CD4-positive, CD25-positive, alpha-beta regulatory T cell (primary cell): ENCODE results near the gene ZMAT3. TPM values are rescaled to one million over a fixed set of nuclear protein-coding genes. Genes with fewer than 3 reads are reported as not detected.
A peak's percentile ranks its signal among the peaks of the same experiment; 100 is the strongest.

ENCODE experiments used
- ATAC-seq, 2 donors: fragments of 150-1000 bp; cut with Tn5 transposase; one replicate each; pipeline ENCODE4 v1.10.0; 2021; ENCODE audit warnings: low read depth in 2 of 2, moderate number of reproducible peaks in 2 of 2, moderate library complexity in 1 of 2
- DNase-seq, 3 donors: peaks; one replicate each; pipeline versions ENCODE4 v3.0.0 to v3.0.0-alpha.2; 2012 to 2022; ENCODE audit warnings: mixed read lengths in 1 of 3
- H3K27ac ChIP-seq: one replicate; pipeline ENCODE4 v1.7.0; 2013; ENCODE audit warnings: mild to moderate bottlenecking, low read length; ENCODE audit not compliant: insufficient read depth, poor library complexity, severe bottlenecking
- H3K27me3 ChIP-seq: one replicate; pipeline ENCODE4 v1.7.0; 2013; ENCODE audit warnings: low read length; ENCODE audit not compliant: control insufficient read depth, insufficient read depth
- H3K36me3 ChIP-seq: one replicate; pipeline ENCODE4 v1.7.0; 2013; ENCODE audit warnings: mild to moderate bottlenecking, low read length, moderate library complexity; ENCODE audit not compliant: control insufficient read depth, insufficient read depth
- H3K4me1 ChIP-seq: 2 replicates; pipeline ENCODE4 v1.7.0; 2013; ENCODE audit warnings: mild to moderate bottlenecking, low read length; ENCODE audit not compliant: insufficient read depth, control insufficient read depth, poor library complexity, severe bottlenecking
- H3K4me3 ChIP-seq: one replicate; pipeline ENCODE4 v1.7.0; 2013; ENCODE audit warnings: low read depth, mild to moderate bottlenecking, low read length, moderate library complexity
- H3K9me3 ChIP-seq, 2 experiments: 1 replicate in 1 of 2; 2 replicates in 1 of 2; pipeline ENCODE4 v1.7.0; 2013; ENCODE audit warnings: low read length in 2 of 2, mild to moderate bottlenecking in 1 of 2, moderate library complexity in 1 of 2; ENCODE audit not compliant: control insufficient read depth in 2 of 2
- H3K27ac Mint-ChIP-seq, 3 donors: one replicate each; pipeline ENCODE4 v1.8.0; 2020 to 2022; ENCODE audit warnings: mild to moderate bottlenecking in 3 of 3, mixed read lengths in 3 of 3, moderate library complexity in 2 of 3
- H3K27me3 Mint-ChIP-seq: one replicate; pipeline ENCODE4 v1.8.0; 2022; ENCODE audit warnings: mild to moderate bottlenecking, mixed read lengths
- H3K36me3 Mint-ChIP-seq: one replicate; pipeline ENCODE4 v1.8.0; 2020; ENCODE audit warnings: mixed read lengths
- H3K4me1 Mint-ChIP-seq, 4 donors: one replicate each; pipeline ENCODE4 v1.8.0; 2020 to 2022; ENCODE audit warnings: mixed read lengths in 4 of 4, mild to moderate bottlenecking in 1 of 4
- H3K4me3 Mint-ChIP-seq, 4 donors: one replicate each; pipeline ENCODE4 v1.8.0; 2020 to 2022; ENCODE audit warnings: mild to moderate bottlenecking in 4 of 4, mixed read lengths in 4 of 4, moderate library complexity in 3 of 4
- H3K9me3 Mint-ChIP-seq, 7 donors: one replicate each; pipeline ENCODE4 v1.8.0; 2020 to 2022; ENCODE audit warnings: mixed read lengths in 7 of 7, mild to moderate bottlenecking in 3 of 7, moderate library complexity in 2 of 7
- polyA plus RNA-seq, 4 donors: library from polyadenylated mRNA; unstranded; fragments of 300-500 nt; fragmentation: Illumina TruSeq; gene quantifications; one replicate each; pipeline ENCODE4 v1.2.3, GENCODE V29; 2021
- total RNA-seq: library from RNA; stranded (reverse); gene quantifications from one replicate; pipeline ENCODE4 v1.2.3, GENCODE V29; 2022

The ZMAT3 gene
- total and polyA plus RNA-seq, 5 donors from 2014 or later, result 10.1 to 18.1 (median 15.7) TPM

- Histone ChIP-seq H3K4me1 (peaks cover 16% of the 10 kb centered on the region), H3K4me3 (no peak overlapping the region), H3K27ac (no peak overlapping the region), H3K36me3 (no peaks in the 10 kb centered on the region), H3K27me3 (no peaks in the 10 kb centered on the region), H3K9me3 (no peaks in the 10 kb centered on the region)
- Mint-ChIP-seq H3K9me3 (peaks cover 0 to 2% (median 0%) of the 10 kb centered on the region in 7 donors), H3K4me3 (no peak overlapping the region), H3K4me1 (peaks cover 8 to 26% (median 17%) of the 10 kb centered on the region in 4 donors), H3K36me3 (no peaks in the 10 kb centered on the region), H3K27ac (no peak overlapping the region), H3K27me3 (no peaks in the 10 kb centered on the region)
- no peak for DNase-seq
- no peak for ATAC-seq
Measured at GRCh38 chr3:179079537-179079936, 7.9 kb upstream of the ZMAT3 start.

GRCh38 chr3:179076243-179077027, 4.8 kb upstream of the ZMAT3 start:
- Mint-ChIP-seq H3K36me3 (no peaks in the 10 kb centered on the region), H3K9me3 (peaks cover 0 to 2% (median 0%) of the 10 kb centered on the region in 7 donors), H3K4me3 (no peak overlapping the region), H3K27ac (no peak overlapping the region), H3K27me3 (no peaks in the 10 kb centered on the region), H3K4me1 (peaks cover 0 to 37% (median 18%) of the 10 kb centered on the region in 4 donors)
- H3K27me3 ChIP-seq, result no peaks in the 10 kb centered on the region
- ATAC-seq (no peak), DNase-seq (no peak)
- H3K9me3 ChIP-seq, result no peaks in the 10 kb centered on the region
- peaks cover 21% of the 10 kb centered on the region for H3K4me1 ChIP-seq
- no peaks in the 10 kb centered on the region for H3K36me3 ChIP-seq
- no peak overlapping the region for H3K27ac ChIP-seq
- no peak overlapping the region for H3K4me3 ChIP-seq

GRCh38 chr3:179074656-179075055, 3.0 kb upstream of the ZMAT3 start:
- peak overlapping the region in 2 of 4 donors; percentile 0 to 99 for H3K4me3 Mint-ChIP-seq
- peaks cover 0 to 2% (median 0%) of the 10 kb centered on the region in 7 donors for H3K9me3 Mint-ChIP-seq
- H3K27me3 Mint-ChIP-seq, result no peaks in the 10 kb centered on the region
- H3K4me1 Mint-ChIP-seq, result peaks cover 7 to 46% (median 27%) of the 10 kb centered on the region in 4 donors
- peak overlapping the region in 1 of 3 donors; percentile 69 for H3K27ac Mint-ChIP-seq
- Histone ChIP-seq H3K4me3 (no peak overlapping the region), H3K27me3 (no peaks in the 10 kb centered on the region), H3K9me3 (no peaks in the 10 kb centered on the region), H3K36me3 (no peaks in the 10 kb centered on the region), H3K27ac (no peak overlapping the region), H3K4me1 (peaks cover 32% of the 10 kb centered on the region)
- no peak for ATAC-seq
- H3K36me3 Mint-ChIP-seq, result no peaks in the 10 kb centered on the region
- peak in 1 of 3 donors; percentile 56 for DNase-seq

- Histone ChIP-seq H3K36me3 (no peaks in the 10 kb centered on the region), H3K27ac (no peak overlapping the region), H3K4me1 (peaks cover 36% of the 10 kb centered on the region), H3K27me3 (no peaks in the 10 kb centered on the region), H3K4me3 (no peak overlapping the region), H3K9me3 (no peaks in the 10 kb centered on the region)
- ATAC-seq, result no peak
- H3K4me3 Mint-ChIP-seq, result peak overlapping the region; percentile 4 to 99 (median 52)
- no peaks in the 10 kb centered on the region for H3K9me3 Mint-ChIP-seq
- H3K36me3 Mint-ChIP-seq, result peaks cover 3% of the 10 kb centered on the region
- no peak for DNase-seq
- H3K27me3 Mint-ChIP-seq, result no peaks in the 10 kb centered on the region
- peaks cover 8 to 54% (median 34%) of the 10 kb centered on the region in 4 donors for H3K4me1 Mint-ChIP-seq
- H3K27ac Mint-ChIP-seq, result peak overlapping the region in 2 of 3 donors; percentile 48 to 69
Measured at GRCh38 chr3:179073816-179074215, 2.2 kb upstream of the ZMAT3 start.

DNA sequence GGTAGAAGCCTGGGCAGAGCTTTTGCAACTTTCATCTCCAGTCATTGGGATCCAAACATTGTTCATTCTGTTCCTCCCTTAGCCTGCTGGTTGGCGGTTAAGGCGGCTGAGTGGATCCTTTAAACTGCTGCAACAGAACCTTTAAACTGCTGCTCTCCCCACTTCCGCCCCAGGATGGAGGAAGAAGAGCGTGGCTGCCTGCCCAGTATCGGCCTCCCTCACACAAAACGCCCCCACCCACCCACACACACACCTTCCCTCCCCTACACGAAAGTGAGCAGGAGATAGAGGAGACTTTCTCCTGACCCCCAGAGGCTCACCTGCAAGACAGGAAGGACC, 460 bp upstream of the ZMAT3 start:
- peaks cover 14 to 62% (median 41%) of the 10 kb centered on the region in 4 donors for H3K4me1 Mint-ChIP-seq
- H3K4me3 ChIP-seq, result peak overlapping the region; percentile 87

GRCh38 chr3:179071027-179071322, 634 bp downstream of the ZMAT3 start:
- Histone ChIP-seq H3K9me3 (no peaks in the 10 kb centered on the region), H3K4me3 (peak overlapping the region; percentile 90), H3K4me1 (peaks cover 36% of the 10 kb centered on the region), H3K27me3 (no peaks in the 10 kb centered on the region), H3K36me3 (peaks cover 16% of the 10 kb centered on the region), H3K27ac (peak overlapping the region; percentile 82)
- H3K27ac Mint-ChIP-seq, result peak overlapping the region; percentile 74 to 97 (median 95)
- no peaks in the 10 kb centered on the region for H3K27me3 Mint-ChIP-seq
- H3K9me3 Mint-ChIP-seq, result no peaks in the 10 kb centered on the region
- peak overlapping the region; percentile 95 to 99 (median 98) for H3K4me3 Mint-ChIP-seq
- peaks cover 22% of the 10 kb centered on the region for H3K36me3 Mint-ChIP-seq
- ATAC-seq (no peak), DNase-seq (no peak)
- peaks cover 21 to 64% (median 45%) of the 10 kb centered on the region in 4 donors for H3K4me1 Mint-ChIP-seq

More for the DNA sequence above, 460 bp upstream of the ZMAT3 start:
- Mint-ChIP-seq H3K4me3 (peak overlapping the region; percentile 82 to 99 (median 92)), H3K27me3 (no peaks in the 10 kb centered on the region), H3K9me3 (no peaks in the 10 kb centered on the region), H3K27ac (peak overlapping the region; percentile 74 to 91 (median 89)), H3K36me3 (peaks cover 11% of the 10 kb centered on the region)
- peaks cover 9% of the 10 kb centered on the region for H3K36me3 ChIP-seq
- peak; percentile 29 to 83 (median 55) for DNase-seq
- ATAC-seq, result peak; percentile 62 to 64
- peaks cover 36% of the 10 kb centered on the region for H3K4me1 ChIP-seq
- H3K27me3 ChIP-seq, result no peaks in the 10 kb centered on the region
- H3K9me3 ChIP-seq, result no peaks in the 10 kb centered on the region
- peak overlapping the region; percentile 82 for H3K27ac ChIP-seq

DNA sequence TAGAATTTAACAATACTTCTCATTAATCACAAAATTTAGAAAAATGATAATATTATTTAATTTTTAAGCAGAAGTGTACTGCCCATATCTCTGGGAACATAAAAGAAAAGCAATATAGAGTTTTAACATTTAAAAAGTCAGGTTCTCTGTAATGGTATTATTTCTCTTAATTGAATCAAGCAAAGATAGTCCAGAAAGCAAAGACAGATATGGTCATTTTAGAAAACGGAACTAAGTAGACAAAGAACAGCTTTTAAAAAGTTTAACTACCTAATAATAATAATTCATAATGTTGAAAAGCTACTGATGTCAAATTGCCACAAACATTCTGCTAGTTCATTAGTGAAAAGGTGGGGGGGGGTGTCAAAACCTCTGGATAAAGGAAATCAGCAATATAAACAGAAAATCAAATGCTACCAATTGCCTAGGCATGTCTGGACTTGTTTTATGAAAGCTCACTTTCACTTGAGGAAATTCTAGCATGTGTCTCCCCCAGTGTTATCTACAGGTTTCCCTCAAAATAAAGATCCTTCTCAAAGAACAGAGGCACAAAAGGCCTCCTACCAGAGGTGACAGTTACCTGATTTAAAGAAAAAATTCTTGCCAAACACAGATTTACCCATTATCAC, 1.7 kb downstream of the ZMAT3 start:
- ATAC-seq (no peak), DNase-seq (peak in 1 of 3 donors; percentile 38)
- Mint-ChIP-seq H3K4me1 (peaks cover 23 to 58% (median 44%) of the 10 kb centered on the region in 4 donors), H3K4me3 (peak overlapping the region in 3 of 4 donors; percentile 0 to 76 (median 21)), H3K9me3 (no peaks in the 10 kb centered on the region), H3K36me3 (peaks cover 24% of the 10 kb centered on the region), H3K27ac (no peak overlapping the region), H3K27me3 (no peaks in the 10 kb centered on the region)
- Histone ChIP-seq H3K27me3 (no peaks in the 10 kb centered on the region), H3K4me1 (peaks cover 33% of the 10 kb centered on the region), H3K4me3 (peak overlapping the region; percentile 90), H3K9me3 (no peaks in the 10 kb centered on the region), H3K36me3 (peaks cover 21% of the 10 kb centered on the region), H3K27ac (no peak overlapping the region)
